Hematopoietic multipotent progenitor cell treated with erythropoietin and hydrocortisone succinate and interleukin-3 and kit ligand, for 8 days (in vitro differentiated cells): Measurements from ENCODE around the gene STX2.

Experiments
- DNase-seq: peaks from one replicate; pipeline ENCODE4 v3.0.0-alpha.2; 2015

Gene STX2

DNA sequence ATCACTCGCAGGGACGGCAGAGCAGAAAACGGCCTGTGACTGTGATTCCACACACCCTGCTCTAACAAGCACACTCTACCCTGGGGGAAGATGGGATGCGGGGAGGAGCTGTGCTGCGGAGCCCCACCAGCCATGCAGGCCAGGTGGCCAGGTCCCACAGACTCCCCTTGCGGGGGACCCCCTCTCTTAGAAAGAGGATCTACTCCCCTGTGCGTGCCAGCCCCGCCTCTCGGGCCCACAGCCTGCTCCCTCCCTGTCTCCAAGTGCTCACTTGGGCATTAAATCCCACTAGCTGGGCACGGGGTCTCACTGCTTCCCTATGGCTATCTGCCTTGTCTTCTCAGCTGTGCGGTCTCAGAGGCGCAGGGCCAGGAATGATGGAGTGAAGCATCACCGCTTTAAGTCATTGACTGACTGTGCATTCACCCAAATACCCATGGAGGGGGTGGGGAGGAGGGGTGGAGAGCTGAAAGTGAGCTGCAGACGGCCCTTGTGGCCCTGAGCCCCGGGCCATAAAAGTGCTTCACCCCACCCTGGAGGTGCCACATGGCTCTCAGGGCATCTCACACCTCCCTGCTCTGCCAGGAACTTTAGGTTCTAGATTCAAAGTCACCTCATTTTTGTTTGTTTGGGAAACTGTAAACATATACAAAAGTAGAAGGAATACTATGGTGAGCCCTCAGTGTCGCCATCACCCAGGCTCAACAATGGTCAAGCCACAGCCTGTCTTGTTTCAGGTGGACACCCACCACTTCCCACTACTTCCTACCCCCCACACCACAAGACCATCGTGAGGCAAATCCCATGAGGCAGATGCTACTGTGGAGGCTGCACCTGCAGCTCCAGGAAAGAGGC lies 9.4 kb downstream of the STX2 start:
- no peak for DNase-seq

- no peak for DNase-seq
Observed at GRCh38 chr12:130828895-130829294, 10.2 kb downstream of the STX2 start.

DNA sequence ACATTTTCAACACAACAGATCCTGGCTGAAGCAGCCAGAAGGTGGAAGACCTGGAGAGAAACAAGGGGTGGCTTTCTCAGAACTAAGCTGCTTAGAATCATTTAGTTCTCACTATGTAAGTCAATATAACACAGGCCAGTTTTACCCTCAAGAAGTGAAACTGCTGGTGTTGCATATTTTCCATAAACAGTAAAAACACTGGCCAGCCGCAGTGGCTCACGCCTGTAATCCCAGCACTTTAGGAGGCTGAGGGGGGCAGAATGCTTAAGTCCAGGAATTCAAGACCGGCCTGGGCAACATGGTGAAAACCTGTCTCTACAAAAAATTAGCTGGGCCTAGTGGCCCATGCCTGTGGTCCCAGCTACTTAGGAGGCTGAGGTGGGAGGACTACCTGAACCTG lies 11.6 kb downstream of the STX2 start:
- DNase-seq = no peak

DNA sequence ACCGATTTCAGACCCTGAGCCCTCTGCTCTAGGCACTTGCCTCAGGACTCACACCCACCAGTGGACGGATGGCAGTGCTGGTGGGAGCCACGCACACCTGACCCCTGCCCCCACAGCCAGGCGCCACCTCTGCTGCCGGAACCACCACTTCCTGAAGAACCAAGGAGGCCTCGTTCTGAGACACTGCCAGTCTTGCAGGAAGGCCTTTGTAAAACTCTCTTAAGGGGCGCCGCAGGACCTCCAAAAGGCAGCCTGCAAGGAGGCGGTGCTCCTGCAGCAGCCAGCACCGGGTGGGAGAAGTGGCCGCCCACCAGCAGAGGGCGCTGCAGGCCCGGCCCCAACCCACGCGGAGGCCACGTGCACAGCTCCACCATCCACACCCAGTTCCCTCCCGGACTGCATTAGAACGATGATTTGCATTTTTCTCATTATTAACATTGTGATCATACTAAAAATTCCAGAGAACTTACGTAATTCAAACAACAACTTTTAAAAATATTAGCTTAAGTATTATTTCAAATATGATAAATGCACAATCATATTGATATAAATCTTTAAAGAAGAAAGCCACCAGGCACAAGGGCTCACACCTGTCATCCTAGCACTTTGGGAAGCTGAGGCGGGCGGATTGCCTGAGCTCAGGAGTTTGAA lies 12.8 kb downstream of the STX2 start:
- peak; percentile 79 for DNase-seq

DNA sequence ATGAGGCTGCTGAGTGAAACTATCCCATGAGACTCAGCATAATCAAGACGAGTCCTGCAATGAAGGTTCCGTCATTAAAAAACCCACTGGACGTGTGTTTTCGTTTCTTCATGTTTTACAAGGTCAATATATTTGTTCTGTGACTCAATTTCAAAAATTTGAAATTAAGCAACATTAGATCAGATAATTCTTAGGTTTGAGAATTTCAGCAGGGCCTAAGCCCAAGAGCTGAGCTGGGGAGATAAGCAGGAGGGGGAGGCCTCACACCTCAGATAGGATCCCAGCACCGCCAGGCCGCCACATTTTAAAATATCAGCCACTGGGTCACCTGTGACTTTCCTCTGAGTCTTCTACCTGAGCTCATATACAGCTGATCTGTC lies 13.3 kb downstream of the STX2 start:
- DNase-seq = peak; percentile 73

DNA sequence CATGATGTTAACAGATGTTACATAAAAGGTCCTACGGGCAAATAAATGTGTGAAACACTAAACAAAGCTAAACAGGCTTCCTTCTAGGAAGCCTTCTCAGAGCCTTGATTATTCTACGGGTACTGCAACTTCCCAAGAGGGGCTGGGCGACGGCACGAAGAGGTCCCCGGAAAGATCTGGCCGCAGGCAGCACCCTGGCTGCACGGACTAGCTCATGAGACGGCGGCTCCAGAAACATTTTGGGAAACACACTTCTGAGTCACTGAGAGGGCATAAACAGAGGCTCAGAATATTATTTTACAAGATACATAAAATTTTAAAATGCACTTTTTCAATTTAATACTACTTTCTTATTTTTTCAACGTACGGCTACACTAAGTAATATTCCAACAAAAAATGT lies 19.4 kb downstream of the STX2 start:
- DNase-seq = no peak

GRCh38 chr12:130818635-130819576 lies 20.1 kb downstream of the STX2 start:
- peak; percentile 48 for DNase-seq

DNA sequence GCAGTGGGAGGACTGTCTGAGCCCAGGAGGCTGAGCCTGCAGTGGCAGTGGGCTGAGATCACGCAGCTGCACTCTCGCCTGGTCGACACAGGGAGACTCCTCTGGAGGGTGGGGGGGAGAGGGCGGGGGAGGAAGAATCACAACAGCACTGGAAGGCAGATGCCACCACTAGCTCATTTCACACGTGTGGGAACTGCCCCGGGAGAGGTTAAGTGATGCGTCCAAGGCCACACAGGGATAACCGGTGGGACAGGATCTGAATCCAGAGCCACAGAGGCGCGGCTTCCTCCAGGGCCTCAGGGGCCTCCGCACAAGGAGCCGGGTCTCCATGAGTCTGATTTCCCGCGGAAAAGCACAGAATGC lies 20.8 kb downstream of the STX2 start:
- no peak for DNase-seq

- DNase-seq = no peak
Observed at GRCh38 chr12:130817804-130818203, 21.2 kb downstream of the STX2 start.

- no peak for DNase-seq
Observed at GRCh38 chr12:130816097-130816496, 23.0 kb downstream of the STX2 start.

DNA sequence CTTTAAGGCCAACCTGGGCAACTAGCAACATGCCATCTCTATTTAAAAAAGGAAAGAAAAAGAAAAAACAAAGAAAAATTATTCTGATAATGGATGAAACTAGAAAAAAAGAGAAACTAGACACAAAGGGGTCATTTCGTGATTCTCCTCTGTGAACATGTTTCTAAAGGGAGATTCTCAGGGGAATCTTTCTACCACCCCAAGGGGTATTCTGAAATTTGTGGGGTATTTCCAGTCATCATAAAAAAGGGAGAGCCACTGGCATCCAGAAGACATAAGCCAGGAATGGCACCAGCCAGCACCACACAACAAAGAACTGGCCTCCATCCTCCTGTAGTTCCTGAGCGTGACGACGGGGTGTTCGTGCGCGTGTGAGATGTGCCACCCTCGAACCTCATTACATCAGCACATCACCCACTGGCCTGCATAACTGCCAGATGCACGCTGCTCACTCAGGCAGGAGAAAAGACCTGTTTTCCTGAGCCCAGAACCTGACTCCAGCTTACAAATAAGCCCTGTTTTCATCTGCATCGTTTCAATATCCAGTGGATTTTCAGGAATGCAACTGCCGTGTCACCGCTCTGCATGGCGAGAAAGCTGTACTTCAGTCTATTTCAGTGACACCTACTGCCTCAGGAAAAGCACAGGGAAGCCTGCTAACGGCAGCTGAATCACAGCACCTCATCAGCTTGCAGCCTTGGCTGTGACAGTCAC lies 23.9 kb downstream of the STX2 start:
- no peak for DNase-seq

DNA sequence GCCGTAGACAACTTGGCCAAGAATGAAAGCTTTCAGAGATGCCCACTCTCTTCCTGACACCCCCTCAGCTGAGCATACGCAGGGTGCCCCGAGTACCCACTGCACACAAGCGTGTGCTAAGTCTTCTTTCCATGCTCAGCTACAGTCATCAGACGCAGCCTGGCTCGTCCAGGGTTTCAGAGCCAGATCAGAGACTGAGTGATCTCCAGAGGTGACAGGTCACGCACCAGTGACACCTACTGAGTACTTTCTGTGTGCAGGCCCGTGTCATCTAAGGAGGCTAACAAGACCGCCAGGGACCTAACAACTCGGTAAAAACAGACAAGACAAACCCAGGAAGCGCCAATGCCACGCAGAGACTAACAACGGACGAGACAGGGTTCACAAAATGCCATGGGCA lies 25.1 kb downstream of the STX2 start:
- no peak for DNase-seq

GRCh38 chr12:130813436-130813835 lies 25.6 kb downstream of the STX2 start:
- no peak for DNase-seq

GRCh38 chr12:130809791-130810190 lies 29.3 kb downstream of the STX2 start:
- DNase-seq = no peak

- DNase-seq = no peak
Observed at GRCh38 chr12:130807309-130807708, 31.7 kb downstream of the STX2 start.

DNA sequence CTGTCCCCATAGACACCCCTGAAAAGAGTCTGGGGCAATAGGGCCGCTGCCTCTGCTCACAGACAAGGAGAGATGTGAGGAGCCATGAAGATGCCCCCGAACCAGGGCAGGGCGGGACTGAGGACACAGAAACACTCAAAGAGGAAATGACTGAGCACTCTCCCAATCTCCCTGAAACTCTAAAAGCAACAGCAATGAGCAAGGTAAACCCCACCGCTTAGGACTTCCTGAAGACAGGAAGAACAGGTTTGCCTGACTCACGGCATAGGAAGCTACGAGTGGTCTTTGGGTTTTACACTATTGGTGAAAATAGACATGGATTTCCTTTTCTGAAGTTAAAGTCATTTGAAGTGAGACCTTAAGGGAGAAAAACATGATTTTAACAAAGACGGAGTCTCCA lies 32.5 kb downstream of the STX2 start:
- no peak for DNase-seq

- no peak for DNase-seq
Observed at GRCh38 chr12:130805635-130806034, 33.4 kb downstream of the STX2 start.

GRCh38 chr12:130804216-130804615 lies 34.8 kb downstream of the STX2 start:
- DNase-seq = no peak

GRCh38 chr12:130803702-130804101 lies 35.3 kb downstream of the STX2 start:
- no peak for DNase-seq

DNA sequence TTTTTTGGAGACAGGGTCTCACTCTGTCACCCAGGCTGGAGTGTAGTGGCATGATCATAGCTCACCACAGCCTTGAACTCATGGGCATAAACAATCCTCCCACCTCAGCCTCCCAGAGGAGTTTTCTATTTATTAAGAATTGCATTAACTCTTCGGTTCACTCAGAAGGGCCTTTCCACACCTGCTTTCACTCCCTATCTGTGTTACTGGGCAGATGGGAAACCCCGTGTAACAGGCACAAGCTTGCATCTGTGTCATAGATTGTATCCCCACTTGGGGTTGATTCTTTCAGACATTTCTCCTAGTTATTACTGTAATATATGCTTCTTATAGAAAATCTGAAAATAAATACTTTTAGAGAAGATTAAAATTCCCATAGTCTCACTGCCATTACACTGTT lies 38.7 kb downstream of the STX2 start:
- no peak for DNase-seq

GRCh38 chr12:130799051-130799450 lies 40.0 kb downstream of the STX2 start:
- DNase-seq = no peak

- DNase-seq = no peak
Observed at GRCh38 chr12:130796985-130797686, 41.9 kb downstream of the STX2 start.
